Measurements from ENCODE around the gene SERHL2.
"Not testable (repeated sequence)": the region's sequence is repeated elsewhere in the genome, so short reads cannot be mapped to it uniquely, and the experiment has no call there.

Gene SERHL2

GRCh38 chr22:42610186-42610585 is 56.4 kb downstream of the SERHL2 start:
- no peak for DNase-seq

GRCh38 chr22:42611051-42611450 is 57.3 kb downstream of the SERHL2 start:
- DNase-seq: no peak

GRCh38 chr22:42612336-42612735 is 58.6 kb downstream of the SERHL2 start:
- no peak for DNase-seq

GRCh38 chr22:42613872-42614301 is 60.1 kb downstream of the SERHL2 start:
- DNase-seq: peak; percentile 64

GRCh38 chr22:42614312-42615091 is 60.7 kb downstream of the SERHL2 start, which contains the start of gene POLDIP3:
Gene POLDIP3, minus strand, starts transcription at chr22:42614883. Its CDS starts 26 bp downstream, at chr22:42614857.
- peak; percentile 99 for DNase-seq

- peak; percentile 98 for DNase-seq
Measured at GRCh38 chr22:42615092-42615859, 61.5 kb downstream of the SERHL2 start.

- not testable (repeated sequence) for DNase-seq
Measured at GRCh38 chr22:42615860-42616175, 62.1 kb downstream of the SERHL2 start.

GRCh38 chr22:42617155-42617983 is 63.6 kb downstream of the SERHL2 start:
- DNase-seq: no peak

GRCh38 chr22:42619261-42620063 is 65.7 kb downstream of the SERHL2 start:
- no peak for DNase-seq

- DNase-seq: no peak
Measured at GRCh38 chr22:42620084-42620483, 66.3 kb downstream of the SERHL2 start.

- DNase-seq: peak; percentile 66
Measured at GRCh38 chr22:42621505-42622002, 67.8 kb downstream of the SERHL2 start.

GRCh38 chr22:42622061-42622710 is 68.4 kb downstream of the SERHL2 start:
- DNase-seq: no peak

GRCh38 chr22:42623301-42623751 is 69.6 kb downstream of the SERHL2 start:
- DNase-seq: no peak
